Osteoblast (primary cell): ENCODE data around the gene JARID2. TPM values are rescaled to one million over a fixed set of nuclear protein-coding genes. Genes with fewer than 3 reads are reported as not detected.

Experiments used
- DNase-seq: peaks from one replicate; pipeline ENCODE4 v3.0.0; 2011; ENCODE audit warnings: low spot score, mixed read lengths; ENCODE audit not compliant: insufficient read length; ENCODE audit errors: missing footprints
- H2AFZ ChIP-seq: 2 replicates; pipeline ENCODE4 v1.6.0; 2011; ENCODE audit warnings: mild to moderate bottlenecking, low read length
- H3K27ac ChIP-seq: 2 replicates; pipeline ENCODE4 v1.5.1; 2011; ENCODE audit warnings: mild to moderate bottlenecking, low read depth, low read length, moderate library complexity
- H3K27me3 ChIP-seq: 2 replicates; pipeline ENCODE4 v1.6.0; 2012; ENCODE audit warnings: mild to moderate bottlenecking, control low read depth, inconsistent platforms, low read length, moderate library complexity; ENCODE audit not compliant: insufficient read depth
- H3K36me3 ChIP-seq: 2 replicates; pipeline ENCODE4 v1.5.1; 2011; ENCODE audit warnings: mild to moderate bottlenecking, low read length, control low read depth, moderate library complexity; ENCODE audit not compliant: insufficient read depth
- H3K4me1 ChIP-seq: 2 replicates; pipeline ENCODE4 v1.5.1; 2011; ENCODE audit warnings: mild to moderate bottlenecking, low read length, control low read depth, moderate library complexity; ENCODE audit not compliant: insufficient read depth
- H3K4me2 ChIP-seq: 2 replicates; pipeline ENCODE4 v1.6.0; 2011; ENCODE audit warnings: mild to moderate bottlenecking, low read length; ENCODE audit not compliant: insufficient read depth
- H3K4me3 ChIP-seq: fragments of 200-600 bp; sonication (generic); 3 replicates; pipeline ENCODE4 v1.5.1; 2012; ENCODE audit warnings: mild to moderate bottlenecking, low read length, inconsistent platforms; ENCODE audit not compliant: insufficient read depth
- H3K79me2 ChIP-seq: 2 replicates; pipeline ENCODE4 v1.6.0; 2012; ENCODE audit warnings: mild to moderate bottlenecking, low read length, control low read depth, inconsistent platforms; ENCODE audit not compliant: insufficient read depth
- H3K9me3 ChIP-seq: 2 replicates; pipeline ENCODE4 v1.5.1; 2011; ENCODE audit warnings: low read depth, low read length, control low read depth
- H4K20me1 ChIP-seq: 2 replicates; pipeline ENCODE4 v1.6.0; 2012; ENCODE audit warnings: mild to moderate bottlenecking, low read length, control low read depth; ENCODE audit not compliant: insufficient read depth
- total RNA-seq: library from RNA; depleted of rRNA; stranded (reverse); fragments of >200 nt; gene quantifications from 2 replicates; pipeline ENCODE4 v1.2.3, GENCODE V29; 2012
- TF ChIP-seq, protein P1 (sequence below): IDR thresholded peaks from 2 replicates; pipeline ENCODE4 v1.5.1; 2011; ENCODE audit warnings: mild to moderate bottlenecking, low read depth, low read length, moderate library complexity; ENCODE audit errors: extremely low read depth

The JARID2 gene
- total RNA-seq, 1 donor: 10.5 TPM

- Histone ChIP-seq H3K4me2 (no peak overlapping the region), H3K36me3 (no peaks in the 10 kb centered on the region), H3K4me1 (no peaks in the 10 kb centered on the region), H3K27me3 (no peaks in the 10 kb centered on the region), H3K9me3 (no peaks in the 10 kb centered on the region), H3K79me2 (no peaks in the 10 kb centered on the region), H3K27ac (no peak overlapping the region), H2AFZ (no peak overlapping the region), H3K4me3 (no peak overlapping the region), H4K20me1 (no peaks in the 10 kb centered on the region)
- DNase-seq: no peak
- TF ChIP-seq, protein P1, sequence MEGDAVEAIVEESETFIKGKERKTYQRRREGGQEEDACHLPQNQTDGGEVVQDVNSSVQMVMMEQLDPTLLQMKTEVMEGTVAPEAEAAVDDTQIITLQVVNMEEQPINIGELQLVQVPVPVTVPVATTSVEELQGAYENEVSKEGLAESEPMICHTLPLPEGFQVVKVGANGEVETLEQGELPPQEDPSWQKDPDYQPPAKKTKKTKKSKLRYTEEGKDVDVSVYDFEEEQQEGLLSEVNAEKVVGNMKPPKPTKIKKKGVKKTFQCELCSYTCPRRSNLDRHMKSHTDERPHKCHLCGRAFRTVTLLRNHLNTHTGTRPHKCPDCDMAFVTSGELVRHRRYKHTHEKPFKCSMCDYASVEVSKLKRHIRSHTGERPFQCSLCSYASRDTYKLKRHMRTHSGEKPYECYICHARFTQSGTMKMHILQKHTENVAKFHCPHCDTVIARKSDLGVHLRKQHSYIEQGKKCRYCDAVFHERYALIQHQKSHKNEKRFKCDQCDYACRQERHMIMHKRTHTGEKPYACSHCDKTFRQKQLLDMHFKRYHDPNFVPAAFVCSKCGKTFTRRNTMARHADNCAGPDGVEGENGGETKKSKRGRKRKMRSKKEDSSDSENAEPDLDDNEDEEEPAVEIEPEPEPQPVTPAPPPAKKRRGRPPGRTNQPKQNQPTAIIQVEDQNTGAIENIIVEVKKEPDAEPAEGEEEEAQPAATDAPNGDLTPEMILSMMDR: no peak
These were observed 305.4 kb downstream of the JARID2 start for GRCh38 chr6:15551262-15551661.

GRCh38 chr6:15551798-15552197 lies 305.9 kb downstream of the JARID2 start:
- no peak overlapping the region for H3K27ac ChIP-seq
- no peaks in the 10 kb centered on the region for H3K36me3 ChIP-seq
- no peaks in the 10 kb centered on the region for H3K79me2 ChIP-seq
- no peak overlapping the region for H3K4me3 ChIP-seq
- H4K20me1 ChIP-seq: no peaks in the 10 kb centered on the region
- no peak overlapping the region for H2AFZ ChIP-seq
- DNase-seq: no peak
- no peak overlapping the region for H3K4me2 ChIP-seq
- no peaks in the 10 kb centered on the region for H3K4me1 ChIP-seq
- no peaks in the 10 kb centered on the region for H3K9me3 ChIP-seq
- no peaks in the 10 kb centered on the region for H3K27me3 ChIP-seq
- TF ChIP-seq, protein P1: no peak

DNA sequence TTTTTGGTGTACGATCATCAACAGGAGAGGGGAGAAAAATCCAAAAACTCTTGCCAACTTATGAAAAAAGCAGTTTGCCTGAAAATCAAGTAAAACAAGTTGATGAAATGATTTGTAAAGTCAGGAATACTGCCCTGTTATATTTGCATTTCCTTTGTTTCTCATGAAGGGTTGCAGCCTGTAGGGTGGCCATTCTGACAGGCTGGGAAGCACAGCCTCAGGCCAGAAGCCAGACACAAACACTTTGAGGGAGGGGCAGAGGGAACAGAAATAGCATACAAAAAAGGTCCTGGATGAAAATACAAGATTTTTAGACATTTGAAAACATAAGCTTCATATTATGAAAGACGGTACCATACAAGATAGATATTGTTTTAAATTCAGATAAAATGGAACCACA lies 307.2 kb downstream of the JARID2 start:
- H3K4me3 ChIP-seq: no peak overlapping the region

DNA sequence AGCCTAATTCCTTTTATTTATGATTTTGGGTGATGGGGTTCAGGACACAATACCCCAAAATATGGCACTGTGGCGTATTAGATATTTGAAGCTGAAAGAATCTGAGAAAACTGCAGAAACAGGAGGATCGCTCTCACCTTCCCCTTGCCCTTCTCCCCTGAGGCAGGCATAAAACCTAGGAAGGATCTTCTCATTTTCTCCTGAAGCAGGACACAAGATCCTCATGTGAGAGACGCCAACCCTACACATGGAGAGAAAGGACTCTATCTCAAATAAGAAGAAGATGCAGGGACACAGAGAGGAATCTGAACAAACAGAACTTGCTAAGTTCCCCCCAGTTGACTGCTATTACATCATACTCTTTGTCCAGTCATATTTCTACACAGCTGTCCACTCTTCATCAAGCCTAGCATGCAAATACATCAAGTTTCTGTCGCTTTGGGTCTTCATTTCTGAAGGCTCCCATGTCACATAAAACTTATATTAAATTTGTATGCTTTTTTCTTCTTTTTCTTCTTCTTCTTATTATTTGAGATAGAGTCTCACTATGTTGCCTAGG lies 307.9 kb downstream of the JARID2 start:
- TF ChIP-seq, protein P1: no peak
- no peak overlapping the region for H2AFZ ChIP-seq
- no peak overlapping the region for H3K4me3 ChIP-seq
- no peak for DNase-seq
- H3K9me3 ChIP-seq: no peaks in the 10 kb centered on the region
- H3K36me3 ChIP-seq: no peaks in the 10 kb centered on the region
- H3K4me2 ChIP-seq: no peak overlapping the region
- no peaks in the 10 kb centered on the region for H3K4me1 ChIP-seq
- no peaks in the 10 kb centered on the region for H4K20me1 ChIP-seq
- H3K79me2 ChIP-seq: no peaks in the 10 kb centered on the region
- H3K27me3 ChIP-seq: no peaks in the 10 kb centered on the region
- H3K27ac ChIP-seq: no peak overlapping the region

More for the DNA sequence above, 307.2 kb downstream of the JARID2 start:
- no peaks in the 10 kb centered on the region for H4K20me1 ChIP-seq
- H3K27me3 ChIP-seq: no peaks in the 10 kb centered on the region
- H3K4me2 ChIP-seq: no peak overlapping the region
- H3K4me1 ChIP-seq: no peaks in the 10 kb centered on the region
- DNase-seq: no peak
- H3K36me3 ChIP-seq: no peaks in the 10 kb centered on the region
- no peak overlapping the region for H3K27ac ChIP-seq
- H3K79me2 ChIP-seq: no peaks in the 10 kb centered on the region
- H2AFZ ChIP-seq: no peak overlapping the region
- TF ChIP-seq, protein P1: no peak
- H3K9me3 ChIP-seq: no peaks in the 10 kb centered on the region
